Measurements from ENCODE around the gene ADGRF5.

The ADGRF5 gene

GRCh38 chr6:46888031-46888430 lies 33.7 kb downstream of the ADGRF5 start:
- TF ChIP-seq CTCF (IDR thresholded peaks at IDR 0.05; ENCODE audit: low read length) (no peak), EZH2 (IDR thresholded peaks at IDR 0.05; ENCODE audit: borderline replicate concordance, low read length) (no peak)
- H3K27me3 ChIP-seq (ENCODE audit: insufficient read depth, low read length): no peaks in the 10 kb centered on the region
- no peaks in the 10 kb centered on the region for H3K36me3 ChIP-seq (ENCODE audit: insufficient read depth, low read length)
- no peak overlapping the region for H3K4me3 ChIP-seq (ENCODE audit: low read depth, low read length, poor library complexity, severe bottlenecking)
- H3K9me2 ChIP-seq (ENCODE audit: low read depth, low read length): no peaks in the 10 kb centered on the region
- no peaks in the 10 kb centered on the region for H3F3A ChIP-seq (ENCODE audit: insufficient read depth, low read length)
- no peak overlapping the region for H2AFZ ChIP-seq (ENCODE audit: low read length)
- H3K27ac ChIP-seq (ENCODE audit: low read depth, low read length, poor library complexity, severe bottlenecking): no peak overlapping the region
- no peaks in the 10 kb centered on the region for H3K79me2 ChIP-seq (ENCODE audit: insufficient read depth, low read length)
- no peaks in the 10 kb centered on the region for H3K4me1 ChIP-seq (ENCODE audit: insufficient read depth, low read length, severe bottlenecking)
- H3K9ac ChIP-seq (ENCODE audit: low read length): no peak overlapping the region
- H3K9me3 ChIP-seq (ENCODE audit: low read length): no peaks in the 10 kb centered on the region
- H3K4me2 ChIP-seq (ENCODE audit: low read length): no peak overlapping the region
- no peaks in the 10 kb centered on the region for H4K20me1 ChIP-seq (ENCODE audit: insufficient read depth, low read length)

- H2AFZ ChIP-seq (ENCODE audit: low read length): no peak overlapping the region
- H3K27ac ChIP-seq (ENCODE audit: low read depth, low read length, poor library complexity, severe bottlenecking): no peak overlapping the region
- H3F3A ChIP-seq (ENCODE audit: insufficient read depth, low read length): no peaks in the 10 kb centered on the region
- no peaks in the 10 kb centered on the region for H3K27me3 ChIP-seq (ENCODE audit: insufficient read depth, low read length)
- no peaks in the 10 kb centered on the region for H3K4me1 ChIP-seq (ENCODE audit: insufficient read depth, low read length, severe bottlenecking)
- H3K4me2 ChIP-seq (ENCODE audit: low read length): no peak overlapping the region
- no peaks in the 10 kb centered on the region for H3K9me3 ChIP-seq (ENCODE audit: low read length)
- H3K4me3 ChIP-seq (ENCODE audit: low read depth, low read length, poor library complexity, severe bottlenecking): no peak overlapping the region
- H3K79me2 ChIP-seq (ENCODE audit: insufficient read depth, low read length): no peaks in the 10 kb centered on the region
- H3K9ac ChIP-seq (ENCODE audit: low read length): no peak overlapping the region
- H3K9me2 ChIP-seq (ENCODE audit: low read depth, low read length): no peaks in the 10 kb centered on the region
- H4K20me1 ChIP-seq (ENCODE audit: insufficient read depth, low read length): no peaks in the 10 kb centered on the region
- no peak for TF ChIP-seq CTCF (IDR thresholded peaks at IDR 0.05; ENCODE audit: low read length)
- no peak for TF ChIP-seq EZH2 (IDR thresholded peaks at IDR 0.05; ENCODE audit: borderline replicate concordance, low read length)
- H3K36me3 ChIP-seq (ENCODE audit: insufficient read depth, low read length): no peaks in the 10 kb centered on the region
Observed at GRCh38 chr6:46882645-46883044, 39.1 kb downstream of the ADGRF5 start.

GRCh38 chr6:46879003-46879402 lies 42.7 kb downstream of the ADGRF5 start:
- Histone ChIP-seq H3K4me1 (ENCODE audit: insufficient read depth, low read length, severe bottlenecking) (no peaks in the 10 kb centered on the region), H3K4me2 (ENCODE audit: low read length) (no peak overlapping the region), H3F3A (ENCODE audit: insufficient read depth, low read length) (no peaks in the 10 kb centered on the region), H3K79me2 (ENCODE audit: insufficient read depth, low read length) (no peaks in the 10 kb centered on the region), H3K27ac (ENCODE audit: low read depth, low read length, poor library complexity, severe bottlenecking) (no peak overlapping the region), H3K36me3 (ENCODE audit: insufficient read depth, low read length) (no peaks in the 10 kb centered on the region), H3K27me3 (ENCODE audit: insufficient read depth, low read length) (no peaks in the 10 kb centered on the region), H3K9ac (ENCODE audit: low read length) (no peak overlapping the region), H3K4me3 (ENCODE audit: low read depth, low read length, poor library complexity, severe bottlenecking) (no peak overlapping the region), H3K9me2 (ENCODE audit: low read depth, low read length) (no peaks in the 10 kb centered on the region), H4K20me1 (ENCODE audit: insufficient read depth, low read length) (no peaks in the 10 kb centered on the region), H2AFZ (ENCODE audit: low read length) (no peak overlapping the region), H3K9me3 (ENCODE audit: low read length) (no peaks in the 10 kb centered on the region)
- no peak for TF ChIP-seq CTCF (IDR thresholded peaks at IDR 0.05; ENCODE audit: low read length)
